Measurements from ENCODE around the gene CAPN2.

The CAPN2 gene

DNA sequence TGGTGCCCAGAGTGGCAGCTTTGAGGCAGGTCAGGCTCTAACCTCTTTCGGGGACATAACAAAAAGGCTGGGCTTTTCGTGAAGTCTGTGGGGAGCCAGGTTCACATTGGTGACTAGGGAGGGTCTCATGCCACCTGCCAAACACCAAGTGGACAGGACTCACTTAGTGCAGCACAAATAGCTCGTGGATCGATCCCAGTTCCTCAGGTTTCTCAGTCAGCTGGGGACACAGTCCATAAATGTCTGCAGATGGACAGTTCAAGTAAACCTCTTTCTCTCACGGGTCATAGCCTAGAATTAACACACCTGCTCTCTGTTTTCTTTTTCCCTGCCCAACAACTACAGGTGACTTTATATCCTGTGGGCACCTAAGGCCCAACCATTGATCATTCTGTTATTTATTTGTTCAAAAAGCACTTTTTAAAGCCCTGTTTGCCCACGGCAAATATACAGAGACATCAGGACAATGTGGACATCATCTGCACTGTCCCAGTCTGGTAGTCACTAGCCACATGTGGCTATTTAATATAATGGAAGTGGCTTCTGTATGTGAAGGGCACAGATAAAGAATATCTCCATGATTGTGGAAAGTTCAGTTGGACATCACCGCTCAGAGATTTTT lies 53.5 kb downstream of the CAPN2 start:
- intact Hi-C loops (cut with DNase I) = no loop called here
- peak in 2 of 42 donors; percentile 16 to 35 for DNase-seq

DNA sequence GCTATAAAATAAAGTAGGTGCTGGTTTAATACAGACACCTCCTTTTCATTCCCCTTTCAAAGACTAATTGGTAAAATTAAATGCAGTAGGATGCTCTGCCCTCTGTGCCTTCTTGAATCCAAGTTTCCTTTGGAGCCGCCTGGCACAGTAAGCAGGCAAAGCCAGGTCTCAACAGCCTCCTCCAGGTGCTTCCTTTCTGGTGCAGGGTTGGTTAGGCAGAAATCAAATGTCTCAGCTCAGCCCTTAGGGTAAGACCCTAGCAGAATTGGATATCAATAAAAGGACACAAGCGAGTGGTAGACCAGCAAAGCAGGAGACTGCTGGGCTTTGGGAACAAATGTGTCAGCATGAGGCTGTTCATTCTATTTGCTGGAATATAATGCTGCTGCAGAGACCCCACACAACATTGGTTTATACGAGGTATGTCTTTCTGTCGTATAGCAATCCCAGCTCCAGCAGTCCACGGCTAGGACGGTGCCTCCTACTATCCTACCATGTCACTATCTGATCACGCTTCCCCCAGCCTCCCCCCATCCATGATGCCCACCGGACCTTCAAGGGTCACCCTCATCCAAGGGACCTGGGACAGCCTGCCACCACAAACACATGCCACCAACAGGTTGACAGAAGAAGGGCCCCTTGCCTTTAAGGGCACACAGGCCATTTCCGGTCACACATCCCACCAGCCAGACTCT lies 58.4 kb downstream of the CAPN2 start:
- intact Hi-C loops (cut with DNase I) = no loop called here
- peak in 3 of 42 donors; percentile 13 to 34 (median 23) for DNase-seq

DNA sequence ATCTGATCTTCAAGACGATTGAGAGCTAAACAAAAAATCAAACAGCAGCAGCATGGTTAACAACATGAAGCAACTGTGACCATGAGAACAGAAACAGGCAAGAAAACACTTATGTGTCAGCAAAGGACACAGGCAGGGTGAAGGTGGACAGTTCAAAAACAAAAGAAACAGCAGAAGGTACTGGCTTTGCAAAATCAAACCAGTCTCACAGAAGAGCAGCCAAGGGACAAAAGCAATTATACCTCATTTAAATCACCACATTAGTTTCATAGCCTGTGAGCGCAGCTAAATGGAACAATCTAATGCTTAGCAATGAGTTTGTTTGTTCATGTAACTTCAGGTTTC lies 59.1 kb downstream of the CAPN2 start:
- intact Hi-C loops (cut with DNase I) = no loop called here
- DNase-seq = peak in 2 of 42 donors; percentile 0 to 11

DNA sequence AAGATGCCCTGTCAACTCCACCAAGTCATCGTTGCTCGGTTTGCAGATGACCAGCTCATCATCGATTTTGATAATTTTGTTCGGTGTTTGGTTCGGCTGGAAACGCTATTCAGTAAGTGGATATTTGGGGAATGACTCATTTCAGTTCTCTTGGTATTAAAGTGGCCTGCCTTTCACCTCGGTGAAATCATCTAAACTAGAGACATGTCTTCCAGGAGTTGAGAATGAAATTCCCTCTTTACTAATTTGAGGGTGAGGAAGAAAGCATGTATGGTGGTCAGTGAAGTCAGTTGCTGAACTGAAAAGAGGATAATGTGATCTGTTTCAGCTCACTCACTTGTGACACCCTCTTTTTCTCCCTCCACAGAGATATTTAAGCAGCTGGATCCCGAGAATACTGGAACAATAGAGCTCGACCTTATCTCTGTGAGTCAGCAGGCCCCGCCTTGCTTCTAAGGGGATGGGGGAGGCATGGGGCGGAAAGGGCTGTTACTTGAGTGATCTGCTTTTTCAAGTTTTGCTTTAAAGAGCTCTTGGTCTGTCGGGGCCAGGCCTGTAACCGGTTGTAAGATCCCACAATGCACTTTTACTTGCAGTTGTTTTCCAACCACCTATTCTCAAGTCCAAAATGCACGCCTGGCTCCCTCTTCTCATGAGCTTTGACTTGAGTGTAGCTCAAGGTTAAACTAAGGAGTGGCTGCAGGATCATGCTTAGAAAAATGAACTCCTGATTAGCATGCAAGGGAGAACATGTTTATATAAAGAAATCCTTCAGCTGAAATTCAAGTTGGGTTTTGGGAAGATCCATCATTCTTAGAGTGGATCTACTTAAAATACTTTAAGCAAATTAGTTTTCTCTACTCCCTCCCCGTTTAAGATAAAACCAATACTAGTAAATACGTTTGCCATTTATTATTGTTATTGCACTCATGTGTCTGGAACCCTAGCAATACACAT lies 59.8 kb downstream of the CAPN2 start:
- intact Hi-C loops (cut with DNase I) = no loop called here
- DNase-seq = peak in 32 of 42 donors; percentile 10 to 76 (median 48)

DNA sequence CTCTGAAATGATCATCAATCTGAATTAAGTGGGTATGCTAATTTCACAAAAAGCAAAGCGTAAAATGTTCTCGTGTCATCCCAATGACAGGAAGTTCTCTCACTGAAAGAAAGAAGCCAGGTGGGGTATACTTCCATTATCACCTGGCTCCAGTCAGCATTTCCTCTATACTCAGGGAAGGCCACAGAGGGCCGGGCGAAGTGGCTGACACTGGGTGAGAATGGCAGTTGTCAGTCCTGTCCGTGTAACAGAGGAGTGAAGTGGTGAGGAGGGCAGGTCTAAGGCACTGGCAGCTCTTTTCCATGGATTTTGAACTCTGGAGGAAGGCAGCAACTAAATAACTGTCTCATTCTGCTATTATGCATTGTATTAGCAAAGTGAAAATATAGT lies 60.4 kb downstream of the CAPN2 start:
- DNase-seq = peak in 5 of 42 donors; percentile 8 to 43 (median 24)
- intact Hi-C loops (cut with DNase I) = no loop called here

DNA sequence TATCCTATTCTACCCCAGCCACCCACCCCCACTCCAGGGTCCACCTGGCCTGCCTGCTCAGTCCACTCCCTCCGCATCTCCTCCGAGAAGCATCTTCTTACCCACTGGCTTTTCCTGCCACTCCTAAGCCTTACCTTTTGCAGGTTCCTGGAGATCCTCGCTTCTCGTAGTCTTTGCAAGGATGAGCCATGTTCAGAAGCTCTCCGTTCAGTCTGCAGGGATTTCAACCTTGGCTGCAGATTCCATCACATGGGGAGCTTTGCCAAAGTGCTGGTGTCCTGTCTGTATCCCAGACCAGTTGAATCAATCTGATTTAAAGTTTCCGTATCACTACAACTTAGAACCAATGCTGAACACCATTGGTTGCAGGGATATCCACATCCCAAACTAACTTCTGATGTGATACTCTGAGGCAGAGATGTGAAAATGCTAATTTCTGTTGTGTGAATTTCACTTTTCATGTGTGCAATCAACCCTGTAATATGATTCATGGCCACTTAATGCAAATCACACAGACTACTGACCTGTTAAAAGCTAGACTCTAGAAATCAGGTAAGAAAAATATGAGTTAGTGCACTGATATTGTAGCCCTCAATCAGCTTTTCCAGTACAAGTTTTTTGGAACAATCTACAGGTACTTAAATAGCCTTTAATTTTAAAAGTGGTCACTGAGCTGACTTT lies 61.9 kb downstream of the CAPN2 start:
- DNase-seq = peak in 5 of 42 donors; percentile 3 to 39 (median 11)
- intact Hi-C loops (cut with DNase I) = no loop called here

DNA sequence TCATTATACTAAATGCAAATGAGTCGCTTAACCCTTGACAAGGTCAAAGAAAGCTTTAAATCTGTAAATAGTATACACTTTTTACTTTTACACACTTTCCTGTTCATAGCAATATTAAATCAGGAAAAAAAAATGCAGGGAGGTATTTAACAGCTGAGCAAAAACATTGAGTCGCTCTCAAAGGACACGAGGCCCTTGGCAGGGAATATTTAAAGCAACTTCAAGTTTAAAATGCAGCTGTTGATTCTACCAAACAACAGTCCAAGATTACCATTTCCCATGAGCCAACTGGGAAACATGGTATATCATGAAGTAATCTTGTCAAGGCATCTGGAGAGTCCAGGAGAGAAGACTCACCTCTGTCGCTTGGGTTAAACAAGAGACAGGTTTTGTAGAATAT lies 62.7 kb downstream of the CAPN2 start:
- intact Hi-C loops (cut with DNase I) = no loop called here

DNA sequence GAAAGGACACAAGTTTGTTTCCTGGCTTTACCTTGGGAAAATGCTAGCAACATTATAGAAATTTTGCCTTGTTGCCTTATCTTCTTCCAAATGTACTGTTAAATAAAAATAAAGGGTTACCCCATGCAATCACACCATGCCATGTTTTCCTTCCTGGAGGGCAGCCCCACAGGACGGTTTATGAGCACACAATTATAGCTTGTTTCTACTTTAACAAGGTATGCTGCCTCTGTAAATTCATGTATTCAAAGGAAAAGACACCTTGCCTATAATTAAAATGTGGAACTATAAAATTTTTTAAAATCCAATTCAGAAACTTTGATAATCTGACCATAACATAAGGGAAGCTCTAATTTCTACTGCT lies 63.4 kb downstream of the CAPN2 start:
- intact Hi-C loops (cut with DNase I) = no loop called here
- DNase-seq = peak in 1 of 42 donors; percentile 10

More for the DNA sequence above, 62.7 kb downstream of the CAPN2 start:
- peak in 1 of 42 donors; percentile 2 for DNase-seq

DNA sequence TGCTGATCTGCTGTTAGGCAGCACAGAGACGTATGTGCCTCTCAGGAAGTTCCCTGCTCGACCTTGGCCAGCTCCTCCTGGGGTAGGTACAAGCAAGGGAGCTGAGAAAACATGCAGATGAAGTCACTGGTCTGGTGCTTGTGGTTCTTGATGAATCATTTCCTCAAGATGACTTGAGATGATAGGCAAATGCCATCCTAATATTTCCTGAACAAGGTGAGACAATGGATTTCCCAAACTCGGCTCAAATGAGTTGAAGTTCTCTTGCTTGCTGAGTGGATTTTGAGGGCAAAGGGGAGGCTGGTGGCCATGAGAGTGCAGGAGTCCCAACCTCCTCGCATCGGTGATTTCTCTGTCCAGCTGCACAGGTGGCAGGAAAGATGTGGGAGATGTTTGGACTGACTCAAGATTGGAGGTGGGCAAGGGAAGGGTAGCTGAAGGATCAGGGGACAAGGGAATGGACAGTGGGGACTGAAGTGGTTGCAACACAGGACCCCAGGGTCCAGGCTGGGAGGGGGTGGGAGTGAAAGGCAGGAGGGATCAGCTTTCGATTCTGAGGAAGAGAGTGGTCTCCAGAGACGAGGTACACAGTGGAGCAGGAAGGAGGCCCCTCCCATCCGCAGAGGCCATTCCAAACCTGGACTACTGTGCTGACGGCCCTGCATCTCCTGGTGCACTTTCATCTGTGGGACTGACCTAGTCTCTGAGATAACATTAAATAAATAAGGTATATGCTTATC lies 63.9 kb downstream of the CAPN2 start:
- peak in 5 of 42 donors; percentile 6 to 40 (median 15) for DNase-seq
- intact Hi-C loops (cut with DNase I) = no loop called here

DNA sequence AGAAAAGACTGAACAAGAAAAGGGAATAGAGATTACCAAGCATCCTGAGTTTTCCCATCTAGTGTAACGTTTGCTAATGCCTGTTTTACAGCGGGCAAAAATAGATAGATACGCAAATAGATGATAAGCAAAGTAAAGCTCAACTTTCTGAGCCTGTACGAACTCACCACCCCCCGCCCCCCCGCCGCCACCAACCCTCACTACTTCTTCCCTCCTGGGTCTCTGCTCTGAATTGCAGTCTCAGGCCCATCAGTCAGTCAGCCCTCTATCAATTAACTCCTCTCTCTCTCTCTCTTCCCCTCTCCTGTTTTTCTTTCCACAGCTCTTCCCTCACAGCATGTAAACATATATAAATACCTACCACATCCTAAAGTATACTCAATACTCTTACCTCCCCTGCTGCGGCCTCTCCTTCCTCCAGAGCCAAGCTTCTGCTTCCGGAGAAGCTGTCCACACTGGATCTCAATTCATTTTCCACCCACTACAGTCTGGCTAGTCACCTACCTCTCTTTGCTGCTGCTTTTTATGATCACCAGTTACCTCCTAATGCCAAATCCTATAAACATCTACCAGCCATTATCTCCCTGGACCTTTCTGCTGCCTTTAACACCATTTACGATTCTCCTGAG lies 64.6 kb downstream of the CAPN2 start:
- peak in 1 of 42 donors; percentile 35 for DNase-seq
- intact Hi-C loops (cut with DNase I) = no loop called here

DNA sequence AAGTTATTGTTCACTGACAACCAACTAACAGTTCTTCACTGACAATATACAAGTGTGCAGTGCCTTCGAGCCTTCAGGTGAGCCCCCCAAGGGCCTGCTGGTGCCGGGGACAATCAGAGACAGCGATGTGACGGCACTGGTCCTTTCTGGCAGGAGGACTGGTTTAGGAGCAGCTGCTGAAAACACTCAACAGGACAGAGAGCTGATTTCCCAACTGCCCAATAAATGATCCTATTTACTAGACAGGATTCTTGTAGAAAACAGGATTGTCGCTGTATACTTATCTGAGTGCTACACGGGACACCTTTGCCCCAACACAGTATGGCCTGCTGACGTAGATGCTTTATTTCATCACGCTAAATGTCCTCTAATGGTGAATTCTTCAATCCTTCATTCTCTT lies 68.0 kb downstream of the CAPN2 start:
- peak in 2 of 42 donors; percentile 15 to 45 for DNase-seq
- intact Hi-C loops (cut with DNase I) = no loop called here

DNA sequence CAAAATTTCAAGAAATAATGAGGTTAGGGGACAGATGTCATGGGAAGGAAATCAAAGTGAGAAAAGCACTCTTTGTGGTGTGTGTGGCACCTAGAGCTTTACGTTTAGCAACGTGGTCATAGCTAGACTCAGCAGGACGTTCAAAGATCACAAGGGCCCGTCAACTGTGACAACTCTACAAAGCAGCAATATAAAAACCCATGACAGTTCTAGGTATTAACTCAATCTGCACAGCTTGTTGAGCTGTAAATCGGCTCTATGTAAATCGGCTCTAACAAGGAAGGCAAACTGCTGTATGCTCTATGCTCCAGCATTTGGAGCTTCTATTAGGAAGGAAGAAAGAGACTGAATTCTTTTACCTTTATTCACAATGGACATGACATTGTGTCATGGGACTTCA lies 68.6 kb downstream of the CAPN2 start:
- DNase-seq = peak in 2 of 42 donors; percentile 13 to 41
- intact Hi-C loops (cut with DNase I) = no loop called here

DNA sequence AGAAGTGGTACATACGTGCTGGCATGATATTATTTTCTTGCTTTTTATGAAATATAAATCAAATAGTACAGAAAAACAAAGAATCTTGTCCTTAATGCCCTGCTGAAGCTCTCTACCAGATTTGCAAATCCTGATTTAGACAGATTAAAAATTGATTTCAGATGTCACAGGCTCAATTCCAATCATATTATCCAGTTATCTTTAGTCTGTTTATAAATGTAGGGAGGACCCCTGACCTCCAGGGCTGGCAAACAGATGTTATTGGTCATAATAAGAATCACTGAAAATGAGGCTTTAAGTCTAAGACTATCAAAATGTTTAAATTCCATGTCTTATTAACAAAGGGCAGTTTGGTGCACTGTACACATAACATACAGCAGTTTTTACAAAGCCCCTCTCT lies 71.3 kb downstream of the CAPN2 start:
- no peak for DNase-seq
- intact Hi-C loops (cut with DNase I) = no loop called here

DNA sequence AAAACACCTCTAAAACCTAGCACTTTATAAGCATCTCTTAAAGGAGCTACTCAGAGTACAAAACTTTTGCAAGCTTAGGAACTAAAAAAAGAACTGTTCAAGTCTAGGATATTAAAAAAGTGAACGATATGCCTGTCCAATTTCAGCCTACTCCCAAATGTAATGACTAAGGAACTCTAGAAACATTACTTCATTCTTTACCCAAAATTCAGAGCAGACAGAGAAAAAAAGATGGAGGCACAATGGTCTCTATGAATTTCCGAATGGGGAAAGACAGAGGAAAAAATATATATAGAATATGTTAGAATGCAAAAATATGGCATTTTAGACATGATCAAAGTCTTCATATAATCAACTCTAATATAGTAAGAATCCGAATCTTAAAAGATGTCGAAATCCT lies 72.2 kb downstream of the CAPN2 start:
- no peak for DNase-seq
- intact Hi-C loops (cut with DNase I) = no loop called here

DNA sequence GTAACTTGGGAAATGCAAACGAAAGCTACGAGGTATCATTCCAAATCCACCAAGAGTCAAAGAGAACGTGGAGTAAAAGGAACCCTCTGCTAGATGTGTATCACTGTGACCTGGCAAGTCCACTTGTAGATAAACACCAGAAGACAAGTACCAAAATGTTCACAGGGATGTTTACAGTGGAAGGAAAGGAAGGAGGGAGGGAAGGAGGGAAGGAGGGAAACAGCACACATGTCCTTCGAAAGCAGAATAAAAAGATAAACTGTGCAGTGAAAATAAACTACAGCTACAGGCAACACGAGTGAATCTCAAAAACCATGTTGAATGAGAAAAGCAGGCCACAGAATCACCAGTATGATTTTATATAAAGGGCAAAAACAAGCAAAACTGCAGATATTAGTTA lies 73.5 kb downstream of the CAPN2 start:
- DNase-seq = no peak
- intact Hi-C loops (cut with DNase I) = no loop called here

DNA sequence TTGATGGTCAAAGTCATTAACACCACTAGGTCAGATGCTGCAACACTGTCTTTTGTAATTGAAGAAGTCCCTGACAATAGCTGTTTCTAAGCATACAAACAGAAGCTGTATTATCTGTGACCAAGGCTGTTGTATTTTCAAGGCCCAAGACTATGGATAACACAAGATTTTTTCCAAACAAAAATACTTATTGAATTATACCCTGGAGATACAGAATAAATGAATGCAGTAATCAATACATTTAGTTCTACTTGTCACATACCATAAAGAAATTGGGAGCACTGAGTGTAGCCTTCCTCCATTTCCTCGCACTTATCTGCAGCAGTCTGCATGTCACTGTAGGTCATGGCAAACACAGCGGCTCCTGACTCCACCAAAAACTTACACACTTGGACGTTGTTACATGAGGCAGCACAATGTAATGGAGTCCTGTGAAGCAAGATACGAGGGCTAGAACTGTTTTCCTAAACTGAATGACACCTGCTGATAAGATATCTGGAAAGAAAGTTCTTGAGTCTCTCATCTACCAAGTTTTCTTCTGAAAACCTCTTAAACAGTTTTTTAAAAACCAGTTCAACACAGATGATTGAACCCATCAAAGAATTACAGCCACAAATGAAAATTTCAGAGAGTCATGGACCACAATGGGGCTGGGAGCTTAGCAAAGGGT lies 76.5 kb downstream of the CAPN2 start:
- no peak for DNase-seq
- intact Hi-C loops (cut with DNase I) = no loop called here

DNA sequence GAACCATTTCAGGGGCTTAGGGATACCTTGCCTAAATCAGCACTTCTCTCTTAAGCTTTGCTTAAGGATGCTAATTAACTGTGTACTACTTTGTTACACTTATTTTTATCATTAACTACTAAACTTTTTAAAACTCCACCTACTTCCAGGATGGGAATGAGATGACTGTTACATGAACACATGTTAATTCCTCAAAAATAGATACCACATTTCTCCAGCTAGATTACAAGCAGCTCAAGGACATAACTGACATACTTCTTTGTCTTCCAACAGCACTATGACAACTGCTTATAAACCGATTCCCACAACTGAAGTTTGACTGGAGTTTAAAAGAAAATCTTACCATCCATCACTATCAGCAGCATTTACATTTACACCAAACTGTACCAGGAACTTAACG lies 79.7 kb downstream of the CAPN2 start:
- intact Hi-C loops (cut with DNase I) = no loop called here

DNA sequence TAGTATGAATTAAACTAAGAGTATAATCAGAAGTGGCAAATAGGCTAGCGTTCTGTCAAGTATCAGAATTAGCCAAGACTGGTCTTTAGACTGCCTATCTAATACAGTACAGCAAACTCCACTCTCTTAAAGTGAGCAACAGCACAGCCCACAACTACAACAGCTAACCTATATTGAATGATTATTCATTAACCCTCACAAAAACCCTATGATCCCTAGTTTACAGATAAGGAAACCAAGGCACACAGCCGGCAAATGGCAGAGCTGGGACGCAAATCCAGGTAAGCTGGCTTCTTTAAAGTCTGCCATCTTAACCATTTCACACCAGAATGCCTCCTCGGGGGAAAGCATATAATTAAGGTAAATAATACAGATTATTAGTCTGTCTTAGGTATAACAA lies 81.4 kb downstream of the CAPN2 start:
- intact Hi-C loops (cut with DNase I) = no loop called here

More for the DNA sequence above, 79.7 kb downstream of the CAPN2 start:
- no peak for DNase-seq

More for the DNA sequence above, 81.4 kb downstream of the CAPN2 start:
- no peak for DNase-seq
